HG02610 (cell line): Measurements from ENCODE around the gene IGFL4.

Experiments used
- ATAC-seq: cut with Tn5 transposase; IDR thresholded peaks from one replicate; pipeline ENCODE4 v1.9.1; 2021; ENCODE audit warnings: mild to moderate bottlenecking, moderate library complexity; ENCODE audit not compliant: unreplicated experiment

Gene IGFL4

GRCh38 chr19:46022431-46023310, 18.1 kb downstream of the IGFL4 start, which contains the start of gene PGLYRP1:
PGLYRP1 (minus strand) TSS chr19:46023053; CDS start chr19:46023021, 32 bp downstream.
- ATAC-seq, result no peak

- no peak for ATAC-seq
These were observed 18.8 kb downstream of the IGFL4 start for GRCh38 chr19:46022061-46022430.

- ATAC-seq, result no peak
These were observed 19.2 kb downstream of the IGFL4 start for GRCh38 chr19:46021531-46022041.

- ATAC-seq, result no peak
These were observed 20.0 kb downstream of the IGFL4 start for GRCh38 chr19:46020819-46021125.

- ATAC-seq, result no peak
These were observed 21.5 kb downstream of the IGFL4 start for GRCh38 chr19:46019270-46019669.

GRCh38 chr19:46018729-46019251, 22.0 kb downstream of the IGFL4 start:
- no peak for ATAC-seq

- ATAC-seq, result no peak
These were observed 22.7 kb downstream of the IGFL4 start for GRCh38 chr19:46017874-46018675.

- ATAC-seq, result no peak
These were observed 23.7 kb downstream of the IGFL4 start for GRCh38 chr19:46017095-46017429.

- ATAC-seq, result no peak
These were observed 24.2 kb downstream of the IGFL4 start for GRCh38 chr19:46016426-46017094.

GRCh38 chr19:46015687-46016425, 24.9 kb downstream of the IGFL4 start:
- ATAC-seq, result no peak

- no peak for ATAC-seq
These were observed 25.7 kb downstream of the IGFL4 start for GRCh38 chr19:46014941-46015686.

GRCh38 chr19:46014534-46014933, 26.3 kb downstream of the IGFL4 start:
- no peak for ATAC-seq

GRCh38 chr19:46009530-46010510, 31.0 kb downstream of the IGFL4 start:
- ATAC-seq, result no peak

GRCh38 chr19:46006411-46006810, 34.4 kb downstream of the IGFL4 start:
- no peak for ATAC-seq

- no peak for ATAC-seq
These were observed 38.0 kb downstream of the IGFL4 start for GRCh38 chr19:46002678-46003275.

- ATAC-seq, result peak; percentile 51
These were observed 40.1 kb downstream of the IGFL4 start for GRCh38 chr19:46000491-46001246.

- no peak for ATAC-seq
These were observed 41.1 kb downstream of the IGFL4 start for GRCh38 chr19:45999653-46000121.
